T1000 (cell line): Measurements from ENCODE around the gene LRP8.

Experiments
- DNase-seq: peaks from one replicate; lab custom pipeline; 2025; ENCODE audit warnings: mixed read lengths; lab: John Stamatoyannopoulos, UW

LRP8 gene

DNA sequence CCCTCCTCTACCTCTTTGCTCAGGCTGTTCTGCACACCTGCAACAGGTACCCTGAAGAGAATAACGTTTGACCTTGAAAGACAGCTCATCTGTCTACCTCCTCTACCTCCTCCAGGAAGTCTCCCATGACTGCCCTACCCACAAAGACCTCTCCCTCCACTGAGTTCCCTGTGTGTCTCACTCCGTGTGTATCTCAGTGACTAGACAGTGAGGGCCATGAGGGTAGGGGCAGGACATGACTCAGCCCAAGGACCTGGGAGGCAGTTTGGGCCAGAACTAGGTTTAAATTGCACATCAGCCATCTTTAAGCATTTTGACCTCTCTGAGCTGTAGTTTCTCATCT lies 32.0 kb upstream of the LRP8 start:
- no peak for DNase-seq

DNA sequence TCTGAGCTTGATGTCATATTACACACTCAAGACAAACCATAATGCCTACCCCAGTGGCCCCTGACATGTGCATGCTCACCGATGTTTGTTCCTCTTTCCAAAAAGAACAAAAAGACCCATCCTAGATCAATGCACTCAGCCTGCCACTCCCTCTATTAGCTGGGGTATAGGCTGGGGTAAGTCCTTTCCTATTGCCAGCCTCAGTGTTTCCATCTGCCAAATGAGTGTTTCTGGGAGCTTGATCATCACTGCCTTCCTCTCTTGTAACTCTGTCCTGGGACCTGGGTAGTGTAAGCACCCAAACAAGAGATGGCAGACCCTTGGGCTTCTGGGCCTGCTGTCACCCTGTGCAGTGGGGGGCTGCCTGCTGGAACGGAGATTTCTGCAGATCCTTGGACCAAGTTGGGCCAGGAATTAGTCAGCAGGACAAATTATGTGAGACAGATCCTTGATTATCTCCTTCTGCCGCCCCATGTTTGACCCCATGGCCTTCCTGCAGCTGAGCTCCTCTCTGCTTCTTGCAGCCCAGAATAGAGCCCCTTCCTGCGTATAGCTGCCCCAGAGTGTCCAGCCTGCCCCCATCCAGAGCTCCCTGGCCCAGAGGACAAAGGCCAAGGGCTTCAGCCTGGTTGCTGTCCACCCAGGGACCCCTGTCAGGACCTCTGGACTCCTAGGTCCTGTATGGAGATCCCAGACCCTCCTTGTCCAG lies 31.5 kb upstream of the LRP8 start:
- DNase-seq: no peak

DNA sequence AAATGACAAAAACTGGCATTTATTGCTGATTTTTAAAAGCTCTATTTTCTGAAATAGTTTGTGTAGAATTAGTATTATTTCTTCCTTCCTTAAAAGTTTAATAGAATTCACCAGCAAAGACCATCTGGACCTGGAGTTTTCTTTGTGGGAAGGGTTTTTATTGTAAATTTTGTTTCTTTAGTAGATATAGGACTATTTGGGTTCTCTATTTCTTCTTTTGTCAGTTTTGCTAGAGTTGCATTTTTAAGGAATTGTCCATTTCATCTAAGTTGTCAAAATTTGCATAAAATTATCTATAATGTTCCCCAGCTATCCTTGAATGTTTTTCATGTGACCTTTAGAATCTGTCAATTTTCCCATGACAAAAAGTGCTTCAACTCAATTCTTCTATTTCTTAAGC lies 28.8 kb upstream of the LRP8 start:
- DNase-seq: no peak

DNA sequence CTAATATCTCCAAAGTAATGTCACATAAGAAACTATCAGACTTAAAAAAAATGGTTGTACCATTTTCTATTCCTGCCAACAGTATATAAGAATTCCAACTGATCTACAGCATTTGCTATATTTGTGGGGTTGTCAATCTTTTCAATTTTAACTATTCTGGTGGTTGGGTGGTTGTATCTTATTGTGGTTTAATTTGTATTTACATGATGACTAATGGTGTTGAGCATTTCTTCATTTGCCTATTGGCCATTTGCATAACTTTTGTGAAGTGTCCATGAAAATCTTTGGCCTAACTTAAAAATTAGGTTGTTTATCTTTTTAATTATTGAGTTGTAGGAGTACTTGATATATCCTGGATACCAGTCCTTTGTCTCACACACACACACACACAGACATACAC lies 26.2 kb upstream of the LRP8 start:
- DNase-seq: no peak

DNA sequence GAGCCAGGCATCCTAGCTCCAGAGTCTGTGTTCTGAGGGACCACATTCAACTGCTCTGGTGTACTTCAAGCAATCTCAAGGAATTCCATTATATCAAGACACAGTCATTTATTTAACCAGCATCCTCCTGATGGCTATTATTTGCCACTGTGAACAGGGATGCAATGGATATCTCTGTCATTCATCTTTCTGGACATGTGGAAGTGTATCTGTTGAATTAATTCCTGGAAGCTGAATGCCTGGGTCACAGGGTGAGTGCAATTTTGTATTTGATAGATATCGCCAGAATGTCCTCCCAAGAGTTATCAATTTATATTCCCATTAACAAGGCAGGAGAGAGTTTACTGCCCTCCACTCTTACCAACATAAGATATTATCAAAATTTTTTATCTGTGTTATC lies 24.7 kb upstream of the LRP8 start:
- DNase-seq: no peak

DNA sequence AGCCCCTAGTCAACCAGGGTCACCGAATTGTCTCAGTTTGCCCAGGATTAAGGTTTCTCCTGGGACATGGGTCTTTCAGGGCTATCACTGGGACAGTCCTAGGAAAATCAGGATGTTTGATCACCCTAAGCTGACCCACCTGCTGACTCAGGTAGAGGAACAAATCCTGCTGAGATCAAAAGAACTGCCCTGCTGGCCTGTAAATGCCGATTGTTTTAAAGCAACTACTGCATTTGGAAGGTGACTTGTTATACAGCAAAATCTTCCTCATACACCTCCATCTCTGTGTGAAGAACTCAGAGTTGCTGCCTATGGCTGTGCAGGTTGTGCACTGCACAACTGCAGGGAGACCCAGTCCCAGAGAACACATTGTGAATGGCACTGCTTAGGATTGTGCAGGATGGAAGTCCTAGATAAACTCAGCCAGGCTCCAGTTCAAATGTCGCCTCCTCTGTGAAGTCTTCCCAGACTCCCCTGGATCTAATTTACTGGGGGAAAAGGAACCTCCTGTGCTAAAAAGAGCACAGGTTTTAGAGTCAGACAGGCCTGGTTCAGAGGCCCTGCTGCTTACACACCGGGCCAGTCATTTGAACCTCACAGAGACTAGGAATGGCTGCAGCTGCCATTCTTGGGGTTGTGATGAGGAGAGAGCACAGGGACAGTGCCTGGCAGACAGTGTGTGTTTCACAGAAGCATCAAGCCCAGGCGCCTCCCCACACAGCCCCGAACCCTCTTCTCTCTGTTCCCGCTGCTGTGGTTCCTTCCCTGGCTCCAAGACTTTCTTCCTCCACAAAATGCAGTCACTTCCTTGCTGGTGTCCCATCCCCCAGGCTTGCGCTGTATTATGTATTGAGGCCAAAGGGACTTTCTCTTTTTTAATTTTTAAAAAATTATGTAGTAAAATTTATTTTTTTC lies 23.2 kb upstream of the LRP8 start:
- DNase-seq: no peak

DNA sequence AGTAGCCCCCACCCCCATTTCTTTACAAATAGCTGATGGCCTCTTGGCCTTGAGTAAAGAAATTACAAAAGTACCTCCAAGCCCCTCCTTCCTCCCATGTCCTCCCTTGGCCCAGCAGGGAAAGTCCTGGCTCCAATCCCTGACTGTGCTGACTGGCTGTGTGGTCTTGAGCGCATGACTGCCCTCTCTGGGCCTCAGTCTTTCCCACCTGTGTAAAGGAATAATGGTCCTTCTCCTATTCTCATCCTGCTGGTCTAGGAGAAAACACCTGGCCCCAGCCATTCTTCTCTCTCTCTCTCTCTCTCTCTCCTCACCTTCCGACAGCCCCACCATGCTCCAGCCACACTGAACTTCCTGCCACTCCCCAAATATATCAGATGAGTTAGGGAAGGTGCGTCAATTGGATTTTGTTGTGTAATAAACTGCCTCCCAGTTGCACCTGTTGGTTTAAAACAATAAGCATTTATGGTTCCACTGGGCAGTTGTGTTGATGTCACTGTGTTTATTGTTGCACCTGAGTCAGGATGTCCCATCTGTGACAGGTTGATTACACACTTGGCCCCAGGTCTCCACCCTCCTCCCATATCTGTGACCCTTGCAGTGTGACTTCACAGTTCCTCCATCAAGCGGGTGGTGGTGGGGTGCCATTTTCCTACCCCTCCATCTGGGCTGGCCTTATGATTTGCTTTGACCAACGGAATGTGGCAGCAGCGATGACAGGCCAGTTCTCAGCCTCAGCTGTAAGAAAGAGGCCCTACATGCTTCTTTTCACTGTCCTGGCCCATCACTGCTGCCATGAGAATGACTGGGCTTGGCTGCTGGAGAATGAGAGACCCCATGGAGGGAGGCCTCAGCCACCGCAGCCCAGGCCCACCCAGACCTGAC lies 22.3 kb upstream of the LRP8 start:
- DNase-seq: no peak

DNA sequence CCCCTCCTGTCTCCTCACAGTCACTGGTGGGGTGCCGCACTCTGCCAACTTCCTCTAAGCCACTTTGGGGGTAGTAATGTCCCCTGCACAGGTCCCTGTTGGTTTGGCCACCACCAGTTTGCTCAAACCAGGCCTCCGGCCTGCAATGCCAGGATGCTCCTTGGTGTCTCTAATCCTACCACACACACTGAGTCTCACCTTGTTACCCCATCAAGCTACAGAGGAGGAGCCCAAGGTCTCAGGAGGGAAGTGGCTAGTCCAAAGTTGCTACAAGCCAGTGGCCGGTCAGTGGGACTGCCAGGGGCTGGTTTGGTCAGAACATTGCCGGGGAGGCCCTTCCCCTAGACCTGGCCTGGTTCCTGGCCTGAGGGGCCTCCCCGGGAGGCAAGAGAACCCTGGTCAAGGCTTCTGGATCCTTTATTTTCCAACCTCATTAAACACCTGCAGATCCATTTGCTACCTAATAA lies 21.5 kb upstream of the LRP8 start:
- no peak for DNase-seq

DNA sequence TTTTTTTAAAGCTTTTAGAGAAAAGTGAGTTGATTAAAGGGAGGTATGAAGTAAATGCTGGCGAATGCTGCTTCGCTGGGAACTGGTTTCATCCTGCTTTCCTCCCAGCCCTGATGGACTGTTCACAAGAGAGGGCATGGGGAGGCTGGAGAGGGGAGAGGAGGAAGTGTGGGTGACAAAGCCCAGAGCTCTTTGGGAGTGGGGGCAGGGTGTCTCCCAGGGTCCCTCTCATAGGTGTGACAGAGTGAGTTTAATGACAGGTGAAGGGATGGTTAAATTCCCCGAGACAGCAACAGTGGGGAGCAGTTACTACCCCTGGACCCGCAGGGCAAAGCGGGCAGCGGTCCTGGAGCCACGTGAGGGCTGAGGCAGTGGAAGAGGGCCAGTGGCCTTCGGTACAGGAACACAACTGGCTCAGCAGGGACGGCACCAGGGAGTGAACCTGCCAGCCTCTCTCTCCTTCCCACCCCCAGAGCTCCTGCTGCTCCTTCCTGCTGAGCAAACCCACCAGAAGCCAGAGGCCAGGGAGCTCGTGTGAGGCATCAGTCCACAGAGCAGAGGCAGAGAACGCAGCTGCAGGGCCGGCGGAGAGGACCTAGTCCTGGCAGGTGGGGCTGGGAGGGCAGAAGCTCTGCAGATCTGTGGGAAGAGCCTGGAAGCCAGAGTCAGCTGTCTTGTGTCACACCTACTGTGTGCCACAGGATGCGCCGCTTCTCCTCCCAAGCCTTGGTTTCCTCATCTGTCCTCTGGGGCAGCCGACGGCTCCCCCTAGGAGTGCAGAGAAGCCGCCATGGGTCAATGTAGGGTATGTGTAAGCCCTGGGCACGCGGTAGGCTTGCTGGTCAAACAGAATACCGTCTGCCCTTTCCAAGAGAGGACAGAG lies 20.9 kb upstream of the LRP8 start:
- no peak for DNase-seq

DNA sequence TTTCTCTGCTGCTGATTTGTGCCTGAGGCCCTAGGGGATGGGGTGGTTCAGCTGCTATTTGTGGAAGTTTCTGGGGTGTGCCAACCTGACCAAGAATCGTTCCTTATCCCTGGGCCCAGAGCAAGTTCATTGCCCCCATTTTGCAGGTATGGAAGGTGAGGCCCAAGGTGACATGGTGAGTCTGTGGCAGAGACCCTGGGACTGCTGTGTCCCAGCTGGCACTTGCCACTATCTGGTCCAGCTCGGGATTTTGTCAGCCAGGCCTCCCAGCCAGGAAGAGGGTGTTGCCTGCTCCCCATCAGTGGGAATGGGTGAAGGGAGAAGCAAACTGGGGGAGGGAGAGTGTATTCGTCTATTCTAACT lies 18.9 kb upstream of the LRP8 start:
- DNase-seq: no peak

DNA sequence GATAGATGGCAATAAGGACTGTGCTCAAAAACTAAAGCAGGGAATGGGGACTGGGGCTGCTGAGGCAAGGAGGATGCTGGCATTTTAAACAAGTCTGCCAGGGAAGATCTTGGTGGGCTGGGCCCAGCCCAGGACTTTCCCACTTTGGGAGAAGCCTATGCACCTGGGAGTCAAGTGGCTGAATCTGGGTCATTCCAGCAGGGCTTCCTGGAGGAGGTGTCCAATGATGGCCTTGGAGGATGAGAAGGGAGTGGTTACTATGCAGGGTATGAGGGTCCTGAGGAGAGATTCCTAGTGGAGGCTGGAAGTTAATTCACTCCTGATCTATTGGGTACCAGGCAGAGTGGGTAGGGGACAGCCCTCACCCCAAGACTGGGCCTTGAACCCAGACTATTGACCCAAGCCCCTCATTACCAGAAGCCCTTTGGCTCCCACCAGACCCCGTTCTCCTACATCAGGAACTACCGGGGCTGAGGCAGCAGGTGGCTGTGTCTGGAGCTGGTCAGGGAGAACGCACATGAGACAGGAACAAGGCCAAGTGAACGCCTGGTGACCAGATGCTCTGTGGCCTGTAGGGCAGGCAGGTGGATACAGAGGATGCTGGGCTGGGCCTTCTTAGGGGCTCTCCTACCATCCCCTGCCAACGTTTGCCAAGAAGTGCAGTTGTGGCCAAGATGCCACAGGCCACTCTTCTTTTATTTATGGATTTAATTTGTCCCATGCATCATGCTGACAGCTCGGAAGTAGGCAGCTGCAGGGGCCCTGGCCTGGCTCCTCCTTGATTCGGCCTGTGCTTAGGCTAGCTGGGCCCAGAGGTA lies 18.3 kb upstream of the LRP8 start:
- DNase-seq: no peak

DNA sequence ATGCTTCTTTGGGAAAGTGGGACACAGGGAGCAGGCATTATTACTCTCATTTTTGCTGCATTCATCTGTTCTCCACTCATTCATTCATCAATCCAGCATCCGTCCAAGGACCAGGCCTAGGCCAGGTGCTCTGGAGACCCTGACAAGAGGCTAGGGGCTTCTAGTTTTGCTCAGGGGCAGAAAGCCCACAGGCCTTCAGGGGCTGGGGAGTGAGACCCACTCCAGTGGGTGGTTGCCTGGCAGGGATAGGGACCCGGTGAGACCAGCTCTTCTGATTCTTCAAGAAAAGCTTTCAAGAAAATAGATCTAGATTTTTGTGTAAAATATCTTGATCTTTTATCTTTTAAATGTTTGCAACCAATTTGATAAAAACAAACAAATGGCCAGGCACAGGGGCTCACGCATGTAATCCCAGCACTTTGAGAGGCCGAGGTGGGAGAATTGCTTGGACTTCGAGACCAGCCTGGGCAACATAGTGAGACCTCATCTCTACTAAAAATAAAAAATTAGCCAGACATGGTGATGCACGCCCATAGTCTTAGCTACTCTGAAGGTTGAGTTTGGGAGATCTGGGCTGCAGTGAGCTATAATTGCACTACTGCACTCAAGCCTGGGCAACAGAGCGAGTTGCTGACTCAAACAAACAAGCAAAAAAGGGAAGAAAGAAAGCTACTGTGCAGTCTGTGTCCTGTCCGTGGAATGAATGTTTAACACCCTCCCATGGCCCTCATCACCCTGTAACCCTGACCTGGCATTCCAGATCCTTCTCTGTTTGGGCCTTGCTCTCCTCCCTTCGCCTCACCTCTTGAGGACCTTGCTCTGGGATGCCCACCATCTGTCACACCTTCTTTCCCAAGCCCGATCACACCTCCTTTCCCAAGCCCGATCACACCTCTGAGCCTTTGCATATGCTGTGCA lies 17.3 kb upstream of the LRP8 start:
- DNase-seq: no peak

DNA sequence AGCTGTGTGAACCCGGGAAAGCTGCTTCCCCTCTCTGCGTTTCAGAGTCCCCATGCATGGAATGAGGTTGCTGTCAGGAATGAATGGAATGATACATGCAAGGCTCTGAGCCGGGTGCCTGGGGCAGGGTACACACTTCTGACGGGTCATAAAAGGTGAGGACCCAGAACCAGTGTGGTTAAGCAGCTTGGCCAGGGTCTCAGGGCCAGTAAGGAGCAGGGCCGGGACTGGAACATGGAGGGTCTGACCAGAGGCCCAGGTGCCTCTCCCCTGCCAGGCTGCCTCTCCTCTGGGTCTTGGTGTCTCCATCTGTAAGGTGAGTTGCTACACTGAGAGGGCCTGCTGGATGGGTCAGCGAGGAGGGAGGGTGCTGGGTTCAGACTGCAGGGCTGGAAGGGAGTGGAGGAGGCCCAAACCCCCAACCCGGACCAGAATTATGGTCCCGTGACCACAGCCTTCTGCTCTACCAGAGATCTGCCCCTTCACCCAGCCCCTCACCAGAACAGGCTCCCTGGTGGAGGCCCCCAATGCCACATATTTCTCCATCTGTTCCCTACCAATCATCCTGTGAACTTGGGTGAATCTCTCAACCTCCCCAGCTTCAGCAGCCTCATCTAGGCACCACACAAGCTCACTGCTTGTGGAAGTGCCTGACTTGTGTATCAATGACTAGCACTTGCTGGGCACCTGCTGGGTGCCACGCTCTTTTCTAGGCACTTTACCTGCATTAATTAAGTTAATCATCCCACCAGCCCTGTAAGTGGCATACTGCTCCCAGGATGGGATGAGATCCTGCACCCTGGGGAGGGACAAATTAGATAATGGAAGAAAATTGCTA lies 16.2 kb upstream of the LRP8 start:
- no peak for DNase-seq

DNA sequence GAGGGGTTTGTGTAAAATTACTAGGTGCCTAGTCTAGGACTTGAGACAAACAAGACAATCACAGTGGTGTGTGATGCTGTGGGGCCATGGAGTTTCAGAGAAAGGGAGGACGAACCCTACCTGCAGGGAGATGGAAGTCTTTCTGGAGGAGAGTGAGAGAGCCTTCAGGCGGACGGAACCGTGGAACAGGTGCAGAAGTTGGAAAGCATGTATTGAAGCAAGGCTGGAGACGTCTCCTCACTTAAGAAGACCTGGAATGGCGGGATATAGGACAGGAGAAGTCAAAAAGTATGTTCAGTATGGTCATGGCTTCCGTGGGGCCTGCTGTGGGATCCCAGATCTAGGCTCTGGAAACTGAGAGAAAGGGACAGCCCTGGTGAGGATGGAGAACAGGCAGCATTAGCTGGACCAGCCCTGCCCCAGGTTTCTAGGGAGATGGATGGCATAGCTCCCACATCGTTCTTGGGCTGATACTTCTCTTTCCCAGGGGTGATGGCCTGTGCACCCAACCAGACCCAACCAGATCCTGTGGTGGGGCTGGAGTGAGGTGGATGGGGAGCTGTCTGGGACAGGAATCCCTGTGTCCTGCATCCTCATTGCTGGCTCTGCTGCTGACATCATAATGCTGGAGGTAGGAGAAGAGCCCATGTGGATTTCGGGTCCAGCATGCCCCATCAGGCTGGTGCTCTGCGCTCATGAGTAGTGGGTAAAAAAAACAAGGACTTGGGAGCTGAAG lies 15.0 kb upstream of the LRP8 start:
- DNase-seq: no peak

DNA sequence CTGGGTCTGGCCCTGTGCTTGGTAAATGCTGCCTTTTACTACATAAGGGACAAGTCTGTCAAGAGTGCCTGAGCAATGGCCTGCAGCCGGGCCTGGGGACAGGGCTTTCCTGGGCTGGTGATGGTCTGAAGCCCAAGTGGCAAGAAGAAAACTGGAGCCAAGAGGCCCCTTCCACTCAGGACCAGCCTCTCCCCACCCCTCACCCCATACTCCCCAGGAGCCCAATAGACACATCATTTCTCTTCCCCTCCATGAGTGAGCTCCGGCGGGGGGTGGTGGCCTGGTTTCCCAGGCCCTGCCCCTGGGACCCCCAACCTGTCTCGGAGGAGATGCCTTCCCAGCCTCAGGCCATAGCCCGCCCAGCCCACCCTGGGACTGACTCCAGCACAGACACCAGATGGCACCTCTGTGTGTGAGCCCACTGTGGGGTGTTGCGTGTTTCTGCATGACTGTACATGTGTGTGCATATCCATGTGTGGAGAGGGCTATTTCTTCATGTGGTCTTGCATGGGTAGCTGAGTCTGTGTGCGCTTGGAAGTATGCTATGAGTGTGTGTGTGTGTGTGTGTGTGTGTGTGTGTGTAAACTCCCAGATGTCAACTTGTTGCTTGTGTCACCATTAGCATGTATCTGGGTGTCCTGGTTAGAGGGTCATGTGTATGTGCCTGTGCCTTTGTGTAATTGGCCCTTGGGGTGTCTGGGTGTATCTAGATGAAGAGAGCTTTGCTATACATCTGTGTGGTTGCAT lies 14.3 kb upstream of the LRP8 start:
- DNase-seq: no peak

DNA sequence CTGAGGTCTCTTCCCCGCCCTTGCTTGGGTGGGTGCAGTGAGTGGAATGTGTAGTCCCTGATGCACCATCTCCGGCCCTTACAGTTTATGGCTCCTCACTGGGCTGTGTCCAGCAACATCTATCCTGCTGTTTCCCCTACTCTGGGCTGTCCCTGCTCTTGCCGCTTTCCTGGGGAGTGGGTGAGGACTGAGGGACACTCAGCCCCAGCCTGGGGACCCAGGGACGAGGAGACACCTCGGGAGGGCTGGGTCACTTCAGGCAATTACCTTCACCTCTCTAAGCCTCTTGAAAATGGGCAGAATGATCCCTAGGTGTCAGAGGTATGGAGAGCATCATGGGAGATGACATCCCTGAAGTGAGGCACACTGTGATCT lies 13.6 kb upstream of the LRP8 start:
- DNase-seq: no peak
